Measurements from ENCODE around the gene DENND4A.

- TF ChIP-seq, protein P1, sequence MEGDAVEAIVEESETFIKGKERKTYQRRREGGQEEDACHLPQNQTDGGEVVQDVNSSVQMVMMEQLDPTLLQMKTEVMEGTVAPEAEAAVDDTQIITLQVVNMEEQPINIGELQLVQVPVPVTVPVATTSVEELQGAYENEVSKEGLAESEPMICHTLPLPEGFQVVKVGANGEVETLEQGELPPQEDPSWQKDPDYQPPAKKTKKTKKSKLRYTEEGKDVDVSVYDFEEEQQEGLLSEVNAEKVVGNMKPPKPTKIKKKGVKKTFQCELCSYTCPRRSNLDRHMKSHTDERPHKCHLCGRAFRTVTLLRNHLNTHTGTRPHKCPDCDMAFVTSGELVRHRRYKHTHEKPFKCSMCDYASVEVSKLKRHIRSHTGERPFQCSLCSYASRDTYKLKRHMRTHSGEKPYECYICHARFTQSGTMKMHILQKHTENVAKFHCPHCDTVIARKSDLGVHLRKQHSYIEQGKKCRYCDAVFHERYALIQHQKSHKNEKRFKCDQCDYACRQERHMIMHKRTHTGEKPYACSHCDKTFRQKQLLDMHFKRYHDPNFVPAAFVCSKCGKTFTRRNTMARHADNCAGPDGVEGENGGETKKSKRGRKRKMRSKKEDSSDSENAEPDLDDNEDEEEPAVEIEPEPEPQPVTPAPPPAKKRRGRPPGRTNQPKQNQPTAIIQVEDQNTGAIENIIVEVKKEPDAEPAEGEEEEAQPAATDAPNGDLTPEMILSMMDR (conservative IDR thresholded peaks at IDR 0.05; ENCODE audit: low read depth, low read length), result peak; percentile 33; the same call in 1 of the 2 replicates
- no peak; the same call in 1 of the 2 replicates for TF ChIP-seq SMC3 (IDR thresholded peaks at IDR 0.05; ENCODE audit: low read depth, low read length)
- peak; percentile 27; the same call in 1 of the 2 replicates for TF ChIP-seq RAD21 (IDR thresholded peaks at IDR 0.05; ENCODE audit: low read length)
- TF ChIP-seq MXI1 (IDR thresholded peaks at IDR 0.05; ENCODE audit: borderline replicate concordance, low read depth, low read length), result no peak
- 0 out of 2 replicates have a peak, but pooled peaks have one; percentile 13 for TF ChIP-seq USF2 (IDR thresholded peaks at IDR 0.05; ENCODE audit: low read depth, low read length)
- TF ChIP-seq FOS (IDR thresholded peaks at IDR 0.05; ENCODE audit: low read depth, low read length), result peak; percentile 69
- TF ChIP-seq, protein P2, sequence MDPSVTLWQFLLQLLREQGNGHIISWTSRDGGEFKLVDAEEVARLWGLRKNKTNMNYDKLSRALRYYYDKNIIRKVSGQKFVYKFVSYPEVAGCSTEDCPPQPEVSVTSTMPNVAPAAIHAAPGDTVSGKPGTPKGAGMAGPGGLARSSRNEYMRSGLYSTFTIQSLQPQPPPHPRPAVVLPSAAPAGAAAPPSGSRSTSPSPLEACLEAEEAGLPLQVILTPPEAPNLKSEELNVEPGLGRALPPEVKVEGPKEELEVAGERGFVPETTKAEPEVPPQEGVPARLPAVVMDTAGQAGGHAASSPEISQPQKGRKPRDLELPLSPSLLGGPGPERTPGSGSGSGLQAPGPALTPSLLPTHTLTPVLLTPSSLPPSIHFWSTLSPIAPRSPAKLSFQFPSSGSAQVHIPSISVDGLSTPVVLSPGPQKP (IDR thresholded peaks at IDR 0.05; ENCODE audit: borderline replicate concordance, low read depth, low read length), result no peak
- TF ChIP-seq MAZ (IDR thresholded peaks at IDR 0.05; ENCODE audit: borderline replicate concordance, low read depth, low read length), result peak; percentile 25; the same call in 1 of the 2 replicates
These were observed 40.7 kb upstream of the DENND4A start for GRCh38 chr15:65832549-65833364.
